ENCODE measurements around the gene IDUA. TPM values are rescaled to one million over a fixed set of nuclear protein-coding genes. Genes with fewer than 3 reads are reported as not detected.

The IDUA gene
- total and polyA plus RNA-seq, 7 experiments from 2014 or later: 8.3 to 72.4 (median 62.9) TPM

DNA sequence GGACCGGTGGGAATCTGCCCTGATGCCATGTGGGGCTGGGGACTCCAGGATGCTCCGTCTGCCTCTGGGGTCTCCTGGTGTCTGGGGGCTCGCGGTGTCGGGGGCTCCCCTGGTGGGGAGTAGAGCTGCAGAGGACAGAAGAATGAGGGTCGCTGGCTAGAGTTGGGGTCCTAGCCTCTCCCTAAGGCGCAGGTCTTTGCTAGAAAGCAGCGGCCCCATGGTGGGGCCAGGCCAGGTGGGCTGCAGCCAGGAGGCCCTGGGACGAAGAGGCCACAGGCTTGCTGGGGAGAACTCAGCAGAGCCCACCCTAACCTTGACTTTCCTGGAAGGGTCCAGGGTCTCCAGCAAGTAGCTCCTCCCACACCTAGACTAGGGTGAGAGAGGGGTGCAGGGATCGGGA lies 46.0 kb downstream of the IDUA start:
- Histone ChIP-seq H3K9me3 (ENCODE audit: control insufficient read depth in 2 of 3, low read length in 3 of 3) (no peaks in the 10 kb centered on the region), H3K36me3 (ENCODE audit: control insufficient read depth in 2 of 3, insufficient read depth in 3 of 3, low read length in 3 of 3) (no peaks in the 10 kb centered on the region), H3K4me3 (ENCODE audit: low read length) (no peak overlapping the region), H3K4me1 (ENCODE audit: control insufficient read depth in 2 of 2, insufficient read depth in 2 of 2, low read length in 2 of 2) (no peaks in the 10 kb centered on the region), H3K27me3 (ENCODE audit: control insufficient read depth in 2 of 2, insufficient read depth in 2 of 2, low read length in 2 of 2) (no peaks in the 10 kb centered on the region), H3K27ac (ENCODE audit: low read depth, low read length) (no peak overlapping the region)
- Mint-ChIP-seq H3K27me3 (no peaks in the 10 kb centered on the region), H3K9me3 (no peaks in the 10 kb centered on the region), H3K4me1 (no peaks in the 10 kb centered on the region), H3K36me3 (no peaks in the 10 kb centered on the region), H3K27ac (no peak overlapping the region), H3K4me3 (no peak overlapping the region)
- ChIA-PET CTCF (no interaction called here), POLR2A (no interaction called here)
- intact Hi-C loops (cut with micrococcal nuclease): no loop called here
- ATAC-seq: no peak
- no peak for DNase-seq

- ATAC-seq (no peak), DNase-seq (no peak)
- Mint-ChIP-seq H3K36me3 (no peaks in the 10 kb centered on the region), H3K4me3 (no peak overlapping the region), H3K27ac (no peak overlapping the region), H3K27me3 (no peaks in the 10 kb centered on the region), H3K4me1 (no peaks in the 10 kb centered on the region), H3K9me3 (no peaks in the 10 kb centered on the region)
- no peaks in the 10 kb centered on the region for H3K4me1 ChIP-seq (ENCODE audit: control insufficient read depth in 2 of 2, insufficient read depth in 2 of 2, low read length in 2 of 2)
- ChIA-PET CTCF (interaction anchor here (0.6 kb wide), 1 partner anchor 595 kb away, joined by 3 read pairs; no protein-coding TSS in a partner anchor), POLR2A (no interaction called here)
- no peaks in the 10 kb centered on the region for H3K9me3 ChIP-seq (ENCODE audit: control insufficient read depth in 2 of 3, low read length in 3 of 3)
- no peaks in the 10 kb centered on the region for H3K27me3 ChIP-seq (ENCODE audit: control insufficient read depth in 2 of 2, insufficient read depth in 2 of 2, low read length in 2 of 2)
- intact Hi-C loops (cut with micrococcal nuclease): no loop called here
- no peaks in the 10 kb centered on the region for H3K36me3 ChIP-seq (ENCODE audit: control insufficient read depth in 2 of 3, insufficient read depth in 3 of 3, low read length in 3 of 3)
- no peak overlapping the region for H3K27ac ChIP-seq (ENCODE audit: low read depth, low read length)
- H3K4me3 ChIP-seq (ENCODE audit: low read length): no peak overlapping the region
These were observed 47.2 kb downstream of the IDUA start for GRCh38 chr4:1033840-1034551.

DNA sequence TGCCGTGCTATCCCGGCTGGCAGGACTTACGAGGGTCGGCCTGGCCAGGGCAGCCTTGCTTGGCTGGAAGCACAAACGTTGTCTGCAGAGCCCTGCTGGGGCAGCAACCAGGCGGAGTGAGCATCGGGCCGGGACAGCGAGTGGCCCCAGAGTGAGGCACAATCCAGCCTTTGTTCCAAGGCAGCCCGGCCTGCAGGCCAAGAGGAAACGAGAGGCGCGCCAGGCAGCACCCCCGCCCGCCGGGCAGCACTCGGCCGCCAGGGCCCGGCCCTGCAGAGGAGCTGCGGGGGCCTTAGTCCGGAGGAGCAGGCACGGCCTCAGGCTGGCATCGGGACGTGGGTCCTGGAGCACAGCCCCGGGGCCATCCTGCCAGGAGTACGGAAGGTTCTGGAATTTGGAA lies 48.7 kb downstream of the IDUA start:
- Mint-ChIP-seq H3K4me3 (no peak overlapping the region), H3K27me3 (peaks cover 0 to 3% (median 0%) of the 10 kb centered on the region in 5 donors), H3K9me3 (no peaks in the 10 kb centered on the region), H3K4me1 (no peaks in the 10 kb centered on the region), H3K27ac (no peak overlapping the region), H3K36me3 (no peaks in the 10 kb centered on the region)
- no peaks in the 10 kb centered on the region for H3K27me3 ChIP-seq (ENCODE audit: control insufficient read depth in 2 of 2, insufficient read depth in 2 of 2, low read length in 2 of 2)
- no peak overlapping the region for H3K27ac ChIP-seq (ENCODE audit: low read depth, low read length)
- no peaks in the 10 kb centered on the region for H3K4me1 ChIP-seq (ENCODE audit: control insufficient read depth in 2 of 2, insufficient read depth in 2 of 2, low read length in 2 of 2)
- intact Hi-C loops (cut with micrococcal nuclease): no loop called here
- POLR2A ChIA-PET: no interaction called here
- H3K4me3 ChIP-seq (ENCODE audit: low read length): no peak overlapping the region
- ATAC-seq (no peak), DNase-seq (no peak)
- H3K9me3 ChIP-seq (ENCODE audit: control insufficient read depth in 2 of 3, low read length in 3 of 3): no peaks in the 10 kb centered on the region
- CTCF ChIA-PET: no interaction called here
- no peaks in the 10 kb centered on the region for H3K36me3 ChIP-seq (ENCODE audit: control insufficient read depth in 2 of 3, insufficient read depth in 3 of 3, low read length in 3 of 3)

DNA sequence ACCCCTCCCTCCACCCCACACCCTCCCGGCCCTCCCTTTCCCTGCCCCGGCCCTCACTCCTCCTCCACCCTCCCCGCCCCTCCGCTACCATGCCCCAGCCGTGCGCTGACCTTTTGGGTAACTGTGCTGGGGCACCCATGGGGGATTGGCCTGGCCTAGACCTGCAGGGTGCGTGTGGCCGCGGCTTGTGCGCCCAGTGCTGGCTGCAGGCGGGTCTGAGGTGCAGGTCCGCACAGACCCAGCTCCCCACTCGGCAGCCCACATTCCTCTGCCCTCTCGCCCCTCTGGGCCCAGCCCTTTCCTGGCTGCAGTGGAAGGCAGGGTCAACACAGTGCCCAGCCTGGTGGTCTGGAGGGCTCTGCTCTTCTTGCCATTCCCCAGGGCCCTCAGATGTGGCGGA lies 49.3 kb downstream of the IDUA start:
- Mint-ChIP-seq H3K27ac (no peak overlapping the region), H3K4me3 (no peak overlapping the region), H3K36me3 (no peaks in the 10 kb centered on the region), H3K4me1 (no peaks in the 10 kb centered on the region), H3K27me3 (peaks cover 0 to 3% (median 0%) of the 10 kb centered on the region in 5 donors), H3K9me3 (no peaks in the 10 kb centered on the region)
- H3K27me3 ChIP-seq (ENCODE audit: control insufficient read depth in 2 of 2, insufficient read depth in 2 of 2, low read length in 2 of 2): no peaks in the 10 kb centered on the region
- ChIA-PET POLR2A (no interaction called here), CTCF (no interaction called here)
- H3K4me3 ChIP-seq (ENCODE audit: low read length): no peak overlapping the region
- DNase-seq (no peak), ATAC-seq (no peak)
- H3K36me3 ChIP-seq (ENCODE audit: control insufficient read depth in 2 of 3, insufficient read depth in 3 of 3, low read length in 3 of 3): no peaks in the 10 kb centered on the region
- intact Hi-C loops (cut with micrococcal nuclease): no loop called here
- no peaks in the 10 kb centered on the region for H3K9me3 ChIP-seq (ENCODE audit: control insufficient read depth in 2 of 3, low read length in 3 of 3)
- H3K27ac ChIP-seq (ENCODE audit: low read depth, low read length): no peak overlapping the region
- H3K4me1 ChIP-seq (ENCODE audit: control insufficient read depth in 2 of 2, insufficient read depth in 2 of 2, low read length in 2 of 2): no peaks in the 10 kb centered on the region

GRCh38 chr4:1036976-1037810 lies 50.3 kb downstream of the IDUA start:
- no peaks in the 10 kb centered on the region for H3K9me3 Mint-ChIP-seq
- Histone ChIP-seq H3K36me3 (ENCODE audit: control insufficient read depth in 2 of 3, insufficient read depth in 3 of 3, low read length in 3 of 3) (no peaks in the 10 kb centered on the region), H3K4me3 (ENCODE audit: low read length) (no peak overlapping the region), H3K27me3 (ENCODE audit: control insufficient read depth in 2 of 2, insufficient read depth in 2 of 2, low read length in 2 of 2) (no peaks in the 10 kb centered on the region), H3K9me3 (ENCODE audit: control insufficient read depth in 2 of 3, low read length in 3 of 3) (no peaks in the 10 kb centered on the region), H3K27ac (ENCODE audit: low read depth, low read length) (no peak overlapping the region), H3K4me1 (ENCODE audit: control insufficient read depth in 2 of 2, insufficient read depth in 2 of 2, low read length in 2 of 2) (no peaks in the 10 kb centered on the region)
- no peaks in the 10 kb centered on the region for H3K36me3 Mint-ChIP-seq
- H3K27ac Mint-ChIP-seq: no peak overlapping the region
- no peaks in the 10 kb centered on the region for H3K4me1 Mint-ChIP-seq
- no peak overlapping the region for H3K4me3 Mint-ChIP-seq
- DNase-seq (no peak), ATAC-seq (no peak)
- ChIA-PET CTCF (no interaction called here), POLR2A (interaction anchor here (0.7 kb wide), 1 partner anchor 126 kb away, joined by 3 read pairs; no protein-coding TSS in a partner anchor)
- intact Hi-C loops (cut with micrococcal nuclease): no loop called here
- H3K27me3 Mint-ChIP-seq: peaks cover 0 to 7% (median 0%) of the 10 kb centered on the region in 5 donors

DNA sequence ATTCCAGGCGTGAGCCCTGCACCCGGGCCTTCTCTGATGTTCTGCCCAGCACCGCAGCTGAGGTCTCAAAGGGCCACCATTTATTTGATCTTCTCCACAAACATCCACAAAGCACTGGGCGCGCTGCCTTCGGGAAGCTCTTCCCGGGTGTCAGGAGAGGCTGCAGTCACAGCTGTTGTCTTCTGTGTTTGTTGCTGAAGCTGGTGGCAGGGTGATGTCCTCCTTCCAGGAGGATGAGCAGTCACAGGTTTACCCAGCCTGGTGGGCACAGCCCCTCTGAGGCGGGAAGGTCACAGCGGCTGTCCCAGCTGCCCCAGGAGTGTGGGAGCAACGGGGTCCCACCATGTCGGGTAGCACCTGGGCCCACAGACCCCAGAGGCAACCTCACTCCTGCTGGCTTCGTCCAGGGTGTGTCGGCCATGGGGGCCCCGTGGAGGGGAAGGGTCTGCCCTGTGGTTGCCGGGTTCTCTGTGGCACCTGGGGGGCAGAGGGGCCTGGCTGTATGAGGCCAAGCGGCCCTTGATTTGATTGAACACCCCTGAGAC lies 52.2 kb downstream of the IDUA start:
- Histone ChIP-seq H3K4me3 (ENCODE audit: low read length) (no peak overlapping the region), H3K9me3 (ENCODE audit: control insufficient read depth in 2 of 3, low read length in 3 of 3) (no peaks in the 10 kb centered on the region), H3K27me3 (ENCODE audit: control insufficient read depth in 2 of 2, insufficient read depth in 2 of 2, low read length in 2 of 2) (no peaks in the 10 kb centered on the region), H3K27ac (ENCODE audit: low read depth, low read length) (no peak overlapping the region), H3K36me3 (ENCODE audit: control insufficient read depth in 2 of 3, insufficient read depth in 3 of 3, low read length in 3 of 3) (no peaks in the 10 kb centered on the region), H3K4me1 (ENCODE audit: control insufficient read depth in 2 of 2, insufficient read depth in 2 of 2, low read length in 2 of 2) (no peaks in the 10 kb centered on the region)
- DNase-seq: no peak
- ChIA-PET POLR2A (no interaction called here), CTCF (no interaction called here)
- Mint-ChIP-seq H3K9me3 (peaks cover 0 to 1% (median 0%) of the 10 kb centered on the region in 11 donors), H3K27ac (no peak overlapping the region), H3K4me1 (peaks cover 0 to 4% (median 0%) of the 10 kb centered on the region in 7 donors), H3K36me3 (no peaks in the 10 kb centered on the region), H3K4me3 (no peak overlapping the region), H3K27me3 (peaks cover 0 to 12% (median 0%) of the 10 kb centered on the region in 5 donors)
- no peak for ATAC-seq
- intact Hi-C loops (cut with micrococcal nuclease): no loop called here

Data from naive thymus-derived CD4-positive, alpha-beta T cell (primary cell).